ENCODE results near the gene TEP1. TPM values are rescaled to one million over a fixed set of nuclear protein-coding genes. Genes with fewer than 3 reads are reported as not detected.

TEP1 gene
- total RNA-seq, 2 experiments from 2014 or later = 13.4 to 26.8 TPM

DNA sequence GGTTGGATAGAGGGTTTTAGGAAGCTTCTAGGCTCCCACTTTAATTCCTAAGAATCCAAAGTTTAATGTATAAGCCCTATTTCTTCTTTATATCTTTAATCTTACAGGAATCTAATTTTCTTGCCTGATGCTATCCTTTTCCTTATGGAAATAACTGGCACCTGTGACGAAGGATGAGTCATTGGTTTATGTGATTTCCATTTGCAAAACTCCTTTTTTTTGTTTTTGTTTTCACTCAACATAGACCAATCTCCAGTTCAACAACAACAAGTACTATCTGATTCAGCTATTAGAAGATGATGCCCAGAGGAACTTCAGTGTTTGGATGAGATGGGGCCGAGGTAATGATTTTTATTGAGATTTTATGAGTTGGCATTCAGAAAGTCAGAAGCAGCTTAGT is 63.0 kb downstream of the TEP1 start:
- intact Hi-C loops (cut with micrococcal nuclease; ENCODE audit: unreplicated experiment) = no loop called here
- CTCF ChIA-PET (ENCODE audit: unreplicated experiment) = interaction anchor here (1.0 kb wide), 1 partner anchor 18 kb away, joined by 3 read pairs; no protein-coding TSS in a partner anchor

DNA sequence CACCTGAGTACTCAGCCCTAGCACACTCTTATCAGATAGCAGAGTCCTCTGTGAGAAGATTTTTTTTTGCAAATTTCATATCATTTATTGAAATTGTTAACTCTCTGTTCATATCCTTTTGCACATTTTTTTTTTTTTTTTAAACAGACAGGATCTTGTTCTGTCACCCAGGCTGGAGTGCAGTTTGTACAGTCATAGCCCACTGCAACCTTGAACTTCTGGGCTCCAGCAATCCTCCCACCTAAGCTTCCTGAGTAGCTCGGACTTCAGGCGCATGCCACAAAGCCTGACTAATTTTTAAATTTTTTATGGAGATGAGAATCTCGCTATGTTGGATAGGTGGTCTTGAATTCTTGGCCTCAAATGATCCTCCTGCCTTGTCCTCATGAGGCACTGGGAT is 65.6 kb downstream of the TEP1 start:
- no peaks in the 10 kb centered on the region for H3K9me3 ChIP-seq (ENCODE audit: low read length)
- no peak for TF ChIP-seq EZH2phosphoT487 (IDR thresholded peaks at IDR 0.05; ENCODE audit: borderline replicate concordance, low read depth, low read length)
- TF ChIP-seq, protein P1, sequence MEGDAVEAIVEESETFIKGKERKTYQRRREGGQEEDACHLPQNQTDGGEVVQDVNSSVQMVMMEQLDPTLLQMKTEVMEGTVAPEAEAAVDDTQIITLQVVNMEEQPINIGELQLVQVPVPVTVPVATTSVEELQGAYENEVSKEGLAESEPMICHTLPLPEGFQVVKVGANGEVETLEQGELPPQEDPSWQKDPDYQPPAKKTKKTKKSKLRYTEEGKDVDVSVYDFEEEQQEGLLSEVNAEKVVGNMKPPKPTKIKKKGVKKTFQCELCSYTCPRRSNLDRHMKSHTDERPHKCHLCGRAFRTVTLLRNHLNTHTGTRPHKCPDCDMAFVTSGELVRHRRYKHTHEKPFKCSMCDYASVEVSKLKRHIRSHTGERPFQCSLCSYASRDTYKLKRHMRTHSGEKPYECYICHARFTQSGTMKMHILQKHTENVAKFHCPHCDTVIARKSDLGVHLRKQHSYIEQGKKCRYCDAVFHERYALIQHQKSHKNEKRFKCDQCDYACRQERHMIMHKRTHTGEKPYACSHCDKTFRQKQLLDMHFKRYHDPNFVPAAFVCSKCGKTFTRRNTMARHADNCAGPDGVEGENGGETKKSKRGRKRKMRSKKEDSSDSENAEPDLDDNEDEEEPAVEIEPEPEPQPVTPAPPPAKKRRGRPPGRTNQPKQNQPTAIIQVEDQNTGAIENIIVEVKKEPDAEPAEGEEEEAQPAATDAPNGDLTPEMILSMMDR (conservative IDR thresholded peaks at IDR 0.05; ENCODE audit: low read length) = no peak
- BruUV-seq (replicated peaks) = no TSS peak
- H3K9me2 ChIP-seq (ENCODE audit: insufficient read depth, low read length) = no peaks in the 10 kb centered on the region
- intact Hi-C loops (cut with micrococcal nuclease; ENCODE audit: unreplicated experiment) = no loop called here
- H4K20me1 ChIP-seq (ENCODE audit: insufficient read depth, low read length) = no peaks in the 10 kb centered on the region
- H3K4me3 ChIP-seq (ENCODE audit: low read depth, low read length, poor library complexity, severe bottlenecking) = no peak overlapping the region
- peaks cover 77% of the 10 kb centered on the region for H3K36me3 ChIP-seq (ENCODE audit: insufficient read depth, low read length)
- peaks cover 16% of the 10 kb centered on the region for H3K79me2 ChIP-seq (ENCODE audit: insufficient read depth, low read depth, low read length)
- ChIA-PET POLR2A (interaction anchor here (1.0 kb wide), 1 partner anchor 20 kb away, joined by 3 read pairs; no protein-coding TSS in a partner anchor), CTCF (ENCODE audit: unreplicated experiment) (no interaction called here)
- H3K4me2 ChIP-seq (ENCODE audit: low read length) = no peak overlapping the region
- H3K27ac ChIP-seq (ENCODE audit: low read depth, low read length, poor library complexity, severe bottlenecking) = no peak overlapping the region
- no peak for DNase-seq (ENCODE audit: low spot score)
- H3K4me1 ChIP-seq (ENCODE audit: insufficient read depth, low read length, poor library complexity, severe bottlenecking) = peaks cover 9% of the 10 kb centered on the region
- H2AFZ ChIP-seq (ENCODE audit: low read length) = no peak overlapping the region

More for the DNA sequence above, 63.0 kb downstream of the TEP1 start:
- H3K79me2 ChIP-seq (ENCODE audit: insufficient read depth, low read depth, low read length) = no peaks in the 10 kb centered on the region
- no peaks in the 10 kb centered on the region for H3K9me3 ChIP-seq (ENCODE audit: low read length)
- TF ChIP-seq EZH2phosphoT487 (IDR thresholded peaks at IDR 0.05; ENCODE audit: borderline replicate concordance, low read depth, low read length) = no peak
- TF ChIP-seq, protein P1 (conservative IDR thresholded peaks at IDR 0.05; ENCODE audit: low read length) = no peak
- no peaks in the 10 kb centered on the region for H4K20me1 ChIP-seq (ENCODE audit: insufficient read depth, low read length)
- peaks cover 96% of the 10 kb centered on the region for H3K36me3 ChIP-seq (ENCODE audit: insufficient read depth, low read length)
- no peak overlapping the region for H3K27ac ChIP-seq (ENCODE audit: low read depth, low read length, poor library complexity, severe bottlenecking)
- no TSS peak for BruUV-seq (replicated peaks)
- H2AFZ ChIP-seq (ENCODE audit: low read length) = no peak overlapping the region
- no peak overlapping the region for H3K4me3 ChIP-seq (ENCODE audit: low read depth, low read length, poor library complexity, severe bottlenecking)
- POLR2A ChIA-PET = interaction anchor here (0.6 to 0.7 kb wide), 3 partner anchors 10 to 1181 kb away, joined by 3 to 4 read pairs (median 3); no protein-coding TSS in a partner anchor
- no peaks in the 10 kb centered on the region for H3K4me1 ChIP-seq (ENCODE audit: insufficient read depth, low read length, poor library complexity, severe bottlenecking)
- H3K4me2 ChIP-seq (ENCODE audit: low read length) = no peak overlapping the region
- no peak for DNase-seq (ENCODE audit: low spot score)
- H3K9me2 ChIP-seq (ENCODE audit: insufficient read depth, low read length) = no peaks in the 10 kb centered on the region

DNA sequence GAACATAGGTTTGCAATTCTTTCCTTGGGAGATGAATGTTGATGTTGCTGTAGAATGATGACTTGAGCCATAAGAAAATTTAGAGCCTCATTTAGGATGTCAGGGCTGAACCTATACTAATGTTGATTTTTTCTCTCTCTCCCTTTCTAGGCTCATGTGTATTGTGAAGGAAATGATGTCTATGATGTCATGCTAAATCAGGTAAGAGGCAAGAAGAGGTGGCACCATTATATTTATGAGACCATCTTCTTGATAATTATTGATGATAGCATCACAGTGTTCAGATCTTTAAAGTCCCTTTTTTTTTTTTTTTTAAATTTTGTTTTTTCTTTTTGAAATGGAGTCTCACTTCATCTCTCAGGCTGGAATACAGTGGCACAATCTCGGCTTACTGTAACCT is 66.6 kb downstream of the TEP1 start:
- Histone ChIP-seq H3K36me3 (ENCODE audit: insufficient read depth, low read length) (peaks cover 67% of the 10 kb centered on the region), H3K4me3 (ENCODE audit: low read depth, low read length, poor library complexity, severe bottlenecking) (no peak overlapping the region), H3K9me3 (ENCODE audit: low read length) (no peaks in the 10 kb centered on the region), H2AFZ (ENCODE audit: low read length) (no peak overlapping the region), H3K27ac (ENCODE audit: low read depth, low read length, poor library complexity, severe bottlenecking) (no peak overlapping the region), H3K79me2 (ENCODE audit: insufficient read depth, low read depth, low read length) (peaks cover 16% of the 10 kb centered on the region), H3K9me2 (ENCODE audit: insufficient read depth, low read length) (no peaks in the 10 kb centered on the region), H3K4me2 (ENCODE audit: low read length) (no peak overlapping the region), H3K4me1 (ENCODE audit: insufficient read depth, low read length, poor library complexity, severe bottlenecking) (peaks cover 10% of the 10 kb centered on the region), H4K20me1 (ENCODE audit: insufficient read depth, low read length) (no peaks in the 10 kb centered on the region)
- TF ChIP-seq EZH2phosphoT487 (IDR thresholded peaks at IDR 0.05; ENCODE audit: borderline replicate concordance, low read depth, low read length) = no peak
- TF ChIP-seq, protein P1 (conservative IDR thresholded peaks at IDR 0.05; ENCODE audit: low read length) = no peak
- ChIA-PET POLR2A (interaction anchor here (0.7 kb wide), 1 partner anchor 147 kb away, joined by 3 read pairs; no protein-coding TSS in a partner anchor), CTCF (ENCODE audit: unreplicated experiment) (no interaction called here)
- DNase-seq (ENCODE audit: low spot score) = no peak
- intact Hi-C loops (cut with micrococcal nuclease; ENCODE audit: unreplicated experiment) = no loop called here
- no TSS peak for BruUV-seq (replicated peaks)

All from OCI-LY7 (cell line).